HEK293T (cell line): ENCODE measurements around the gene FLT3.
"Not testable (repeated sequence)": the region's sequence is repeated elsewhere in the genome, so short reads cannot be mapped to it uniquely, and the experiment has no call there.

Experiments used
- CTCF ChIA-PET: fragments of 350-600 bp; formaldehyde crosslinking; extraction: SDS; loops from one replicate; lab custom pipeline; 2021; ENCODE audit warnings: antibody characterized with exemption, inconsistent platforms; lab: Yijun Ruan, JAX
- POLR2A ChIA-PET: fragments of 350-600 bp; formaldehyde crosslinking; extraction: SDS; loops from one replicate; lab custom pipeline; 2020; ENCODE audit warnings: antibody characterized with exemption, inconsistent platforms; lab: Yijun Ruan, JAX
- DNase-seq: peaks from one replicate; pipeline ENCODE4 v3.0.0; 2012; ENCODE audit warnings: mixed read lengths; ENCODE audit errors: extremely low spot score
- ARNT ChIP-seq: fragments of 450-650 bp; IDR thresholded peaks from 2 replicates; pipeline ENCODE4 v1.6.1; 2017; ENCODE audit warnings: mild to moderate bottlenecking
- BHLHE40 ChIP-seq: fragments of 450-650 bp; IDR thresholded peaks from 2 replicates; pipeline ENCODE4 v1.6.1; 2016; ENCODE audit warnings: mild to moderate bottlenecking, moderate library complexity, borderline replicate concordance
- CTBP1 ChIP-seq: fragments of 450-650 bp; IDR thresholded peaks from 2 replicates; pipeline ENCODE4 v1.6.1; 2016; ENCODE audit warnings: borderline replicate concordance
- ELF4 ChIP-seq: fragments of 450-650 bp; IDR thresholded peaks from 2 replicates; pipeline ENCODE4 v1.6.1; 2017; ENCODE audit warnings: antibody characterized with exemption
- FOXA1 ChIP-seq: fragments of 450-650 bp; IDR thresholded peaks from 2 replicates; pipeline ENCODE4 v1.6.1; 2016; ENCODE audit warnings: mild to moderate bottlenecking
- FOXK2 ChIP-seq: fragments of 450-650 bp; IDR thresholded peaks from 2 replicates; pipeline ENCODE4 v1.6.1; 2016; ENCODE audit warnings: mild to moderate bottlenecking
- FOXM1 ChIP-seq: fragments of 450-650 bp; IDR thresholded peaks from 2 replicates; pipeline ENCODE4 v1.6.1; 2017; ENCODE audit warnings: mild to moderate bottlenecking, borderline replicate concordance
- HDGF ChIP-seq: fragments of 450-650 bp; IDR thresholded peaks from 2 replicates; pipeline ENCODE4 v1.6.1; 2017; ENCODE audit warnings: antibody characterized with exemption, borderline replicate concordance
- L3MBTL2 ChIP-seq: fragments of 450-650 bp; conservative IDR thresholded peaks from 2 replicates; pipeline ENCODE4 v1.6.1; 2016; ENCODE audit warnings: mild to moderate bottlenecking
- LEF1 ChIP-seq: fragments of 450-650 bp; IDR thresholded peaks from 2 replicates; pipeline ENCODE4 v1.6.1; 2017; ENCODE audit warnings: mild to moderate bottlenecking, borderline replicate concordance
- NFRKB ChIP-seq: fragments of 450-650 bp; IDR thresholded peaks from 2 replicates; pipeline ENCODE4 v1.6.1; 2016; ENCODE audit warnings: mild to moderate bottlenecking, moderate library complexity
- SP1 ChIP-seq: fragments of 450-650 bp; IDR thresholded peaks from 2 replicates; pipeline ENCODE4 v1.6.1; 2017
- SUZ12 ChIP-seq: fragments of 450-650 bp; IDR thresholded peaks from 2 replicates; pipeline ENCODE4 v1.6.1; 2016; ENCODE audit warnings: mild to moderate bottlenecking
- TARDBP ChIP-seq: fragments of 450-650 bp; IDR thresholded peaks from 2 replicates; pipeline ENCODE4 v1.6.1; 2016
- ZNF384 ChIP-seq: fragments of 450-650 bp; IDR thresholded peaks from 2 replicates; pipeline ENCODE4 v1.6.1; 2016
- TF ChIP-seq, protein P1 (sequence below): fragments of 450-650 bp; IDR thresholded peaks from 2 replicates; pipeline ENCODE4 v1.6.1; 2016

The FLT3 gene

GRCh38 chr13:27965343-27965739 is 135.0 kb downstream of the FLT3 start:
- TF ChIP-seq BHLHE40, result no peak
- TF ChIP-seq HDGF, result no peak
- no peak for TF ChIP-seq FOXK2
- no peak for TF ChIP-seq ZNF384
- no peak for TF ChIP-seq FOXM1
- TF ChIP-seq ARNT, result no peak
- TF ChIP-seq ELF4, result no peak
- TF ChIP-seq FOXA1, result no peak
- no peak for TF ChIP-seq CTBP1
- TF ChIP-seq SUZ12, result no peak
- no peak for TF ChIP-seq LEF1
- TF ChIP-seq, protein P1, sequence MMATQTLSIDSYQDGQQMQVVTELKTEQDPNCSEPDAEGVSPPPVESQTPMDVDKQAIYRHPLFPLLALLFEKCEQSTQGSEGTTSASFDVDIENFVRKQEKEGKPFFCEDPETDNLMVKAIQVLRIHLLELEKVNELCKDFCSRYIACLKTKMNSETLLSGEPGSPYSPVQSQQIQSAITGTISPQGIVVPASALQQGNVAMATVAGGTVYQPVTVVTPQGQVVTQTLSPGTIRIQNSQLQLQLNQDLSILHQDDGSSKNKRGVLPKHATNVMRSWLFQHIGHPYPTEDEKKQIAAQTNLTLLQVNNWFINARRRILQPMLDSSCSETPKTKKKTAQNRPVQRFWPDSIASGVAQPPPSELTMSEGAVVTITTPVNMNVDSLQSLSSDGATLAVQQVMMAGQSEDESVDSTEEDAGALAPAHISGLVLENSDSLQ, result no peak
- no peak for TF ChIP-seq TARDBP
- TF ChIP-seq SP1, result no peak
- CTCF ChIA-PET, result interaction anchor here (0.9 to 1.7 kb wide), 3 partner anchors 12 to 139 kb away, joined by 3 to 7 read pairs (median 7); no protein-coding TSS in a partner anchor
- POLR2A ChIA-PET, result interaction anchor here (1.3 kb wide), 1 partner anchor 10 kb away, joined by 3 read pairs; no protein-coding TSS in a partner anchor
- no peak for DNase-seq

GRCh38 chr13:27964741-27965323 is 135.5 kb downstream of the FLT3 start:
- CTCF ChIA-PET, result interaction anchor here (0.6 to 1.7 kb wide), 6 partner anchors 9 to 603 kb away, joined by 3 to 7 read pairs (median 3); no protein-coding TSS in a partner anchor
- DNase-seq, result no peak
- POLR2A ChIA-PET, result interaction anchor here (0.5 to 1.3 kb wide), 2 partner anchors 9 to 994 kb away, joined by 3 read pairs; no protein-coding TSS in a partner anchor
- TF ChIP-seq HDGF, result no peak

DNA sequence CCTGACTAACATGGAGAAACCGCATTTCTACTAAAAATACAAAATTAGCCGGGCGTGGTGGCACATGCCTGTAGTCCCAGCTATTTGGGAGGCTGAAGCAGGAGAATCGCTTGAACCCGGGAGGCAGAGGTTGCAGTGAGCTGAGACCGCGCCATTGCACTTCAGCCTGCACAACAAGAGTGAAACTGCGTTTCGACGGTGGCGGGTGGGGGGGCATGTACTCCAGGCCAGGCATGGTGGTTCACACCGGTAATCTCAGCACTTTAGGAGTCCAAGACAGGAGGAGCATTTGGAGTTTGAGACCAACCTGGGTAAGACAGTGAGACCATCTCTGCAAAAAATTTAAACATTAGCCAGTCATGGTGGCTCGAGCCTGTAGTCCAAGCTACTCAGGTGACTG is 136.2 kb downstream of the FLT3 start:
- CTCF ChIA-PET, result interaction anchor here (0.9 to 1.7 kb wide), 3 partner anchors 10 to 603 kb away, joined by 3 to 7 read pairs (median 3); no protein-coding TSS in a partner anchor
- POLR2A ChIA-PET, result interaction anchor here (0.5 kb wide), 1 partner anchor 993 kb away, joined by 3 read pairs; no protein-coding TSS in a partner anchor

GRCh38 chr13:27963491-27963890 is 136.9 kb downstream of the FLT3 start:
- no peak for DNase-seq
- CTCF ChIA-PET, result no interaction called here
- POLR2A ChIA-PET, result no interaction called here
- no peak for TF ChIP-seq BHLHE40
- TF ChIP-seq FOXA1, result no peak
- TF ChIP-seq HDGF, result no peak
- TF ChIP-seq ARNT, result no peak
- no peak for TF ChIP-seq LEF1
- TF ChIP-seq FOXK2, result no peak
- no peak for TF ChIP-seq CTBP1
- no peak for TF ChIP-seq FOXM1
- TF ChIP-seq L3MBTL2, result no peak
- no peak for TF ChIP-seq ELF4
- TF ChIP-seq TARDBP, result no peak
- TF ChIP-seq ZNF384, result no peak
- TF ChIP-seq SP1, result no peak
- no peak for TF ChIP-seq NFRKB

More for the DNA sequence above, 136.2 kb downstream of the FLT3 start:
- not testable (repeated sequence) for DNase-seq

DNA sequence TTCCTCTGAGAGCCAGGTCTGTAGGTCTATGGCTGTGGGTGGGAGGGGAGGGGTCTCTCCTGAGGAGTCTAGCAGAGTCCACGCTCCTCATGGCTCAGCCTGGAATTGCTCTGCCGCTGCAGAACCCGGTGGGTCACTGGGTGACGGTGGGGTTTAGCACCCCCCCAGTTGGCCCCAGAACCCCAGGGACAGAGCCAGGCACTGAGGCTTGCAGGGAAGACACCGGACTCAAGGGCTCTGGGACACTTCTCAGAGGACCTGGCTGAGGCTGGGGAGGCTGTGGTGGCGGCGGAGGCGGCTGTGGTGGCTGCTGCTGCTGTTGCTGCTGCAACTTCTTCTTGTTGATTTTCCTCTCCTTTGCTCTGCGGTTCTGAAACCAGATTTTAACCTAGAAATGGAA is 137.4 kb downstream of the FLT3 start:
- POLR2A ChIA-PET, result no interaction called here
- CTCF ChIA-PET, result no interaction called here
- TF ChIP-seq FOXA1, result no peak
- no peak for TF ChIP-seq FOXM1
- no peak for TF ChIP-seq NFRKB
- TF ChIP-seq, protein P1, result no peak
- no peak for TF ChIP-seq L3MBTL2
- TF ChIP-seq ELF4, result no peak
- DNase-seq, result no peak

DNA sequence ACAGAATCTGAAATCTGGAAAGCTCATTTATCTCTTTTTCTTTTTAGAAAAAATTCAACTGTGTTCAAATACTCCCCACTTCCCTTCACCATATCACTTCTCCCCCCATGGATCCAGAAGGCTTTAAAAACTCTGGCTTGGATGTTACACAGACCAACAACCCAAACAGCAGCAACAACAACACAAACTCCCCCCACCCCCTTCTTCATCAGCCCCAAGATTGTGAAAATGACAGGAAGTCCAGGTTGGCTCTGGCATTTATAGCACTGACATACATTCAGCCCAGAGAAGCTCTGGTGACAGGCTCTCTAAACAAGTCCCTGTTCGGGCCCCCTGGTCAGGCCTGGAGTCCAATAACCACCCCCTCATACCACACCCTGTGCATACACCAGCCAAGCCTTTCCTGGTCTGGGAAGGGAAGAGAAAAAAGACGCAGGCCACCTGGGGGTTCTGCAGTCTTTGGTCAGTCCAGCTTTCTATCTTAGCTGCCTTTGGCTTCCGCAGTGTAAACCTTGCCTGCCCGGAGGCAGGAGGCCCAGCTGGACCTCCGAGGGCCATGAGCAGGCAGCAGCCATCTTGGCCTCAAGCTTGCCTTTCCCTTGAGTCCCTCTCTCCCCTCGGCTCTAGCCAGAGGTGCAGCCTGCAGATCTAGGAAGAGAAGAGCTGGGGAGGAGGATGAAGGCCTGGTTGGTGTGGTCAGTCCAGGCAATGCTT is 138.1 kb downstream of the FLT3 start:
- ChIA-PET CTCF (interaction anchor here (1.2 kb wide), 1 partner anchor 136 kb away, joined by 3 read pairs; no protein-coding TSS in a partner anchor), POLR2A (no interaction called here)
- no peak for DNase-seq
- no peak for TF ChIP-seq ELF4
- no peak for TF ChIP-seq NFRKB
- no peak for TF ChIP-seq FOXM1
- no peak for TF ChIP-seq L3MBTL2
- no peak for TF ChIP-seq SP1
- TF ChIP-seq FOXA1, result no peak
- TF ChIP-seq FOXK2, result no peak
- no peak for TF ChIP-seq HDGF
- TF ChIP-seq CTBP1, result no peak
- TF ChIP-seq TARDBP, result no peak
- TF ChIP-seq BHLHE40, result no peak
- no peak for TF ChIP-seq ARNT
- no peak for TF ChIP-seq LEF1
- TF ChIP-seq ZNF384, result no peak
- TF ChIP-seq SUZ12, result no peak
- TF ChIP-seq, protein P1, result no peak
